ENCODE results near the gene LMBRD2. TPM values are rescaled to one million over a fixed set of nuclear protein-coding genes. Genes with fewer than 3 reads are reported as not detected.
A peak's percentile ranks its signal among the peaks of the same experiment; 100 is the strongest.
"Not testable (repeated sequence)": the region's sequence is repeated elsewhere in the genome, so short reads cannot be mapped to it uniquely, and the experiment has no call there.

LMBRD2 gene
- 10 to 100 TPM in 2 of 4 donors, 1 to 10 TPM in 2; 5.8 to 18.3 (median 11.3) TPM for total RNA-seq

- intact Hi-C loops (cut with DNase I; ENCODE audit: low total_unique reads) (no loop called here), in situ Hi-C loops (cut with MboI; ENCODE audit: low pct_ligation_motif_present in 1 of 4, low pct_unique_long_range_greater_than_20kb in 1 of 4, low sequenced_read_pairs in 3 of 4) (loop anchor here in 1 of 4 donors (10.0 kb wide), 1 partner anchor 93 kb away; the partner anchor contains the start of gene NADK2)
- Histone ChIP-seq H3K36me3 (no peaks in the 10 kb centered on the region), H3K4me3 (peak within 1 kb of the TSS; percentile 77 to 100 (median 96)), H3K4me1 (peaks cover 3 to 30% (median 20%) of the 10 kb centered on the region in 4 donors), H3K27me3 (no peaks in the 10 kb centered on the region), H3K27ac (peak within 1 kb of the TSS; percentile 90 to 94 (median 92)), H3K9me3 (no peaks in the 10 kb centered on the region)
- peak; percentile 97 for DNase-seq
- TF ChIP-seq POLR2A (IDR thresholded peaks at IDR 0.05) (peak; percentile 68), POLR2AphosphoS5 (IDR thresholded peaks at IDR 0.05) (peak; percentile 81 to 86 (median 85))
- TF ChIP-seq, protein P1, sequence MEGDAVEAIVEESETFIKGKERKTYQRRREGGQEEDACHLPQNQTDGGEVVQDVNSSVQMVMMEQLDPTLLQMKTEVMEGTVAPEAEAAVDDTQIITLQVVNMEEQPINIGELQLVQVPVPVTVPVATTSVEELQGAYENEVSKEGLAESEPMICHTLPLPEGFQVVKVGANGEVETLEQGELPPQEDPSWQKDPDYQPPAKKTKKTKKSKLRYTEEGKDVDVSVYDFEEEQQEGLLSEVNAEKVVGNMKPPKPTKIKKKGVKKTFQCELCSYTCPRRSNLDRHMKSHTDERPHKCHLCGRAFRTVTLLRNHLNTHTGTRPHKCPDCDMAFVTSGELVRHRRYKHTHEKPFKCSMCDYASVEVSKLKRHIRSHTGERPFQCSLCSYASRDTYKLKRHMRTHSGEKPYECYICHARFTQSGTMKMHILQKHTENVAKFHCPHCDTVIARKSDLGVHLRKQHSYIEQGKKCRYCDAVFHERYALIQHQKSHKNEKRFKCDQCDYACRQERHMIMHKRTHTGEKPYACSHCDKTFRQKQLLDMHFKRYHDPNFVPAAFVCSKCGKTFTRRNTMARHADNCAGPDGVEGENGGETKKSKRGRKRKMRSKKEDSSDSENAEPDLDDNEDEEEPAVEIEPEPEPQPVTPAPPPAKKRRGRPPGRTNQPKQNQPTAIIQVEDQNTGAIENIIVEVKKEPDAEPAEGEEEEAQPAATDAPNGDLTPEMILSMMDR (IDR thresholded peaks at IDR 0.05) = no peak
- WGBS, 2 donors (ENCODE audit: low coverage in 1 of 2) = 0% methylated on average over 2 to 65 of the region's 81 CpGs
These were observed at the start of gene LMBRD2, which contains the start of gene SKP2 for GRCh38 chr5:36151434-36152323. Gene LMBRD2 (minus strand): TSS chr5:36151887. CDS start chr5:36143349, 8,538 bp downstream. Gene SKP2 (plus strand): TSS chr5:36152111. CDS start chr5:36152263, 152 bp downstream.

DNA sequence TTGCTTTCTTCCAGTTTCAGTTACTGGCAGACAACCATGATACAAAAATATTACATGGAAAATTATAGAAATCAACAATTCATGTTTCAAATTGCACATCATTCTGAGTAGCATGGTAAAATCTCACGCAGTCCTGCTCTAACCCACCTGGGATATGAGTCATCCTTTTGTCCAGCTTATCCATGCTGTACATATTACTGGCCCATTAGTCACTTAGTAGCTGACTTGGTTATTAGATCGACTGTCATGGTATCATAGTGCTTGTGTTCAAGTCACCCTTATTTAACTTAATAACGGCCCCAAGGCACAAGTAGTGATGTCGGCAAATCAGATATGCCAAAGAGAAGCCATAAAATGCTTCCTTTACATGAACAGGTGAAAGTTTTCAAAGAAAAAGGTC is 48.8 kb upstream of the LMBRD2 start:
- Histone ChIP-seq H3K4me3 (no peak overlapping the region), H3K4me1 (no peaks in the 10 kb centered on the region), H3K27me3 (no peaks in the 10 kb centered on the region), H3K27ac (no peak overlapping the region), H3K9me3 (no peaks in the 10 kb centered on the region), H3K36me3 (peaks cover 0 to 34% (median 13%) of the 10 kb centered on the region in 4 donors)
- WGBS, 2 donors (ENCODE audit: low coverage in 1 of 2) = 94 to 100% methylated on average over 2 to 4 of the region's 4 CpGs
- DNase-seq = no peak
- intact Hi-C loops (cut with DNase I; ENCODE audit: low total_unique reads) (no loop called here), in situ Hi-C loops (cut with MboI; ENCODE audit: low pct_ligation_motif_present in 1 of 4, low pct_unique_long_range_greater_than_20kb in 1 of 4, low sequenced_read_pairs in 3 of 4) (no loop called here)
- TF ChIP-seq EP300 (IDR thresholded peaks at IDR 0.05; ENCODE audit: low read depth) (no peak), POLR2A (IDR thresholded peaks at IDR 0.05) (no peak), POLR2AphosphoS5 (IDR thresholded peaks at IDR 0.05) (no peak)
- TF ChIP-seq, protein P1 (IDR thresholded peaks at IDR 0.05) = no peak

DNA sequence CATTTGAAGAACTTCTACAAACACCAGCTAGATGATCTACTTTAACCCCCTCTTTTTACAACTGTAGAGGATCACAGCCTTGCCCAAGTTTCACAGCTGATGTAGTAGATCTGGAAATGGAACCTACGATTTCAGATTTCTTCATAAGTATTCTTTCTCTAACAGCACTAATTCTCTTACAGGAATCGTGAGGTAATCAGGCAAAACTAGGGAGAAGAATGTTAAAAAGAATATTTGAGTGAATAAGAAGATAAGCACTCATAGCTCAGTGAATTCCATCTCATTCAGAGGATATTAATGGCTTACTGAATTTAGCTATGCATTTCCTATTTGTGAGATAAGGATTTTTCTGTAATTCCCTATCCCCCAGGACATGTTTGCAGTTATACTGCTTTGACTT is 47.9 kb upstream of the LMBRD2 start:
- peaks cover 0 to 35% (median 16%) of the 10 kb centered on the region in 4 donors for H3K36me3 ChIP-seq
- no peaks in the 10 kb centered on the region for H3K9me3 ChIP-seq
- TF ChIP-seq EP300 (IDR thresholded peaks at IDR 0.05; ENCODE audit: low read depth) = no peak
- no peak for TF ChIP-seq POLR2A (IDR thresholded peaks at IDR 0.05)
- no peaks in the 10 kb centered on the region for H3K4me1 ChIP-seq
- no peak for DNase-seq
- no peak overlapping the region for H3K27ac ChIP-seq
- in situ Hi-C loops (cut with MboI; ENCODE audit: low pct_ligation_motif_present in 1 of 4, low pct_unique_long_range_greater_than_20kb in 1 of 4, low sequenced_read_pairs in 3 of 4) = no loop called here
- H3K27me3 ChIP-seq = no peaks in the 10 kb centered on the region
- intact Hi-C loops (cut with DNase I; ENCODE audit: low total_unique reads) = no loop called here
- no peak overlapping the region for H3K4me3 ChIP-seq
- WGBS, 2 donors (ENCODE audit: low coverage in 1 of 2) = 94 to 96% methylated on average over 2 of the region's 2 CpGs

- H3K27me3 ChIP-seq; H3K4me3 ChIP-seq; in situ Hi-C loops (cut with MboI; ENCODE audit: low pct_ligation_motif_present in 1 of 4, low pct_unique_long_range_greater_than_20kb in 1 of 4, low sequenced_read_pairs in 3 of 4); H3K27ac ChIP-seq; H3K9me3 ChIP-seq; H3K4me1 ChIP-seq; intact Hi-C loops (cut with DNase I; ENCODE audit: low total_unique reads); DNase-seq: not testable (repeated sequence)
- WGBS, 2 donors (ENCODE audit: low coverage in 1 of 2) = 71 to 86% methylated on average over 3 of the region's 3 CpGs
- H3K36me3 ChIP-seq = peaks cover 0 to 37% (median 16%) of the 10 kb centered on the region in 4 donors
These were observed 47.1 kb upstream of the LMBRD2 start for GRCh38 chr5:36198783-36199182.

DNA sequence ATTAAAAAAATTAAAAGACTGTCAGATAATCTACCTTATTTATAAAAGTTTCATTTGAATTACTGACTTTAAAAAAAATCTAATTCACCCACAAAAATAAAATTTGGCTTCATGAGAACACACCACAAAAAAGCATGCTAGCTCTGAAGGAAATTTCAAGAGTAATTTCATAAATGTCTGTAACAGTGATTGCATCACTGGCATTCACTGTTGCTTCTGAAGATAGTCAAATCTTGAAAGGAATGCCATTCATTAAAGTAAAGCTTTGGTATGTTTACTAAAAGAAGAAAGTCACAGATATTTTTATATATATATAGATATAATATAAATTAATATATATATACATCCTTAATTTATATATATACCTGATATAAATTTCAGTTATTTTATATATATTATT is 46.6 kb upstream of the LMBRD2 start:
- Histone ChIP-seq H3K36me3 (peaks cover 0 to 35% (median 16%) of the 10 kb centered on the region in 4 donors), H3K9me3 (no peaks in the 10 kb centered on the region), H3K27ac (no peak overlapping the region), H3K4me3 (no peak overlapping the region), H3K27me3 (no peaks in the 10 kb centered on the region), H3K4me1 (no peaks in the 10 kb centered on the region)
- no peak for TF ChIP-seq EP300 (IDR thresholded peaks at IDR 0.05; ENCODE audit: low read depth)
- no peak for TF ChIP-seq POLR2AphosphoS5 (IDR thresholded peaks at IDR 0.05)
- TF ChIP-seq, protein P1 (IDR thresholded peaks at IDR 0.05) = no peak
- TF ChIP-seq POLR2A (IDR thresholded peaks at IDR 0.05) = no peak
- no peak for DNase-seq
- intact Hi-C loops (cut with DNase I; ENCODE audit: low total_unique reads) (no loop called here), in situ Hi-C loops (cut with MboI; ENCODE audit: low pct_ligation_motif_present in 1 of 4, low pct_unique_long_range_greater_than_20kb in 1 of 4, low sequenced_read_pairs in 3 of 4) (no loop called here)
